PC-3 (cell line): ENCODE results near the gene PEPD. TPM values are rescaled to one million over a fixed set of nuclear protein-coding genes. Genes with fewer than 3 reads are reported as not detected.

ENCODE experiments used
- ATAC-seq: fragments of 200-7000 bp; cut with Tn5 transposase; 2 replicates; pipeline ENCODE4 v1.9.1; 2020; ENCODE audit warnings: mild to moderate bottlenecking, moderate library complexity
- BruUV-seq: library from RNA; stranded (reverse); fragments of 400-500 nt; replicated peaks from 2 replicates; lab custom pipeline; 2021; lab: Mats Ljungman, UMichigan
- CTCF ChIA-PET: fragments of 300-600 bp; sonication (Branson Sonifier 250); formaldehyde crosslinking; loops from one replicate; lab custom pipeline; 2022; ENCODE audit warnings: antibody characterized with exemption; lab: Charles Lee
- POLR2A ChIA-PET: fragments of 300-600 bp; sonication (Branson Sonifier 250); formaldehyde crosslinking; loops from one replicate; lab custom pipeline; 2022; ENCODE audit warnings: antibody characterized with exemption; ENCODE audit not compliant: unreplicated experiment; lab: Charles Lee
- DNase-seq: peaks from one replicate; pipeline ENCODE4 v3.0.0-alpha.2; 2015
- H2AFZ ChIP-seq: fragments of 300-600 bp; sonication (generic); 2 replicates; pipeline ENCODE4 v1.6.0; 2016; ENCODE audit warnings: antibody characterized with exemption, low read length
- H3F3A ChIP-seq: fragments of 300-600 bp; sonication (generic); one replicate; pipeline ENCODE4 v1.6.0; 2017; ENCODE audit warnings: antibody characterized with exemption, low read length, control low read depth, mild to moderate bottlenecking; ENCODE audit not compliant: unreplicated experiment
- H3K27ac ChIP-seq: fragments of 300-600 bp; sonication (generic); 2 replicates; pipeline ENCODE4 v1.5.1; 2016; ENCODE audit warnings: mild to moderate bottlenecking, low read length
- H3K27me3 ChIP-seq: fragments of 300-600 bp; sonication (generic); 2 replicates; pipeline ENCODE4 v1.6.1; 2016; ENCODE audit warnings: low read length, mixed read lengths
- H3K36me3 ChIP-seq: fragments of 300-600 bp; sonication (generic); 2 replicates; pipeline ENCODE4 v1.6.1; 2016; ENCODE audit warnings: low read depth, mixed run types, low read length, mixed read lengths
- H3K4me1 ChIP-seq: fragments of 300-600 bp; sonication (generic); 2 replicates; pipeline ENCODE4 v1.5.1; 2016; ENCODE audit warnings: low read length; ENCODE audit not compliant: insufficient read depth
- H3K4me2 ChIP-seq: fragments of 300-600 bp; sonication (generic); 2 replicates; pipeline ENCODE4 v1.6.0; 2016; ENCODE audit warnings: low read length
- H3K4me3 ChIP-seq: fragments of 300-600 bp; sonication (generic); 2 replicates; pipeline ENCODE4 v1.5.1; 2016; ENCODE audit warnings: mild to moderate bottlenecking, low read length, mixed read lengths
- H3K79me2 ChIP-seq: fragments of 300-600 bp; sonication (generic); 2 replicates; pipeline ENCODE4 v1.6.1; 2017; ENCODE audit warnings: low read length, mixed read lengths
- H3K9ac ChIP-seq: fragments of 300-600 bp; sonication (generic); 2 replicates; pipeline ENCODE4 v1.6.0; 2016; ENCODE audit warnings: mild to moderate bottlenecking, low read length
- H3K9me2 ChIP-seq: fragments of 300-600 bp; sonication (generic); replicated peaks from 2 replicates; pipeline ENCODE4 v1.6.1; 2016; ENCODE audit warnings: mixed run types, low read length, mixed read lengths
- H3K9me3 ChIP-seq: fragments of 300-600 bp; sonication (generic); 2 replicates; pipeline ENCODE4 v1.6.1; 2016; ENCODE audit warnings: low read length, mixed read lengths
- H4K20me1 ChIP-seq: fragments of 300-600 bp; sonication (generic); 2 replicates; pipeline ENCODE4 v1.6.1; 2016; ENCODE audit warnings: low read length, mixed read lengths
- EZH2 ChIP-seq: fragments of 300-600 bp; sonication (generic); IDR thresholded peaks from one replicate; pipeline ENCODE4 v1.6.1; 2017; ENCODE audit warnings: antibody characterized with exemption, mild to moderate bottlenecking, low read length; ENCODE audit not compliant: unreplicated experiment
- EZH2phosphoT487 ChIP-seq: fragments of 300-600 bp; sonication (generic); IDR thresholded peaks from 2 replicates; pipeline ENCODE4 v1.6.1; 2018; ENCODE audit warnings: mild to moderate bottlenecking, antibody characterized with exemption, low read length, borderline replicate concordance
- intact Hi-C: fragments of 100-400 bp; cut with micrococcal nuclease; formaldehyde crosslinking; loops from 2 replicates; pipeline ENCODE4 v1.9.0; 2023
- total RNA-seq: library from RNA; depleted of rRNA; stranded (reverse); fragments of >200 nt; gene quantifications from 2 replicates; pipeline ENCODE4 v1.2.3, GENCODE V29; 2014
- TF ChIP-seq, protein P1 (sequence below): fragments of 300-600 bp; sonication (generic); conservative IDR thresholded peaks from 2 replicates; pipeline ENCODE4 v1.5.1; 2017; ENCODE audit warnings: antibody characterized with exemption, low read depth, mild to moderate bottlenecking, low read length

Gene PEPD
- total RNA-seq, 1 experiment from 2014 or later = 53.4 TPM

DNA sequence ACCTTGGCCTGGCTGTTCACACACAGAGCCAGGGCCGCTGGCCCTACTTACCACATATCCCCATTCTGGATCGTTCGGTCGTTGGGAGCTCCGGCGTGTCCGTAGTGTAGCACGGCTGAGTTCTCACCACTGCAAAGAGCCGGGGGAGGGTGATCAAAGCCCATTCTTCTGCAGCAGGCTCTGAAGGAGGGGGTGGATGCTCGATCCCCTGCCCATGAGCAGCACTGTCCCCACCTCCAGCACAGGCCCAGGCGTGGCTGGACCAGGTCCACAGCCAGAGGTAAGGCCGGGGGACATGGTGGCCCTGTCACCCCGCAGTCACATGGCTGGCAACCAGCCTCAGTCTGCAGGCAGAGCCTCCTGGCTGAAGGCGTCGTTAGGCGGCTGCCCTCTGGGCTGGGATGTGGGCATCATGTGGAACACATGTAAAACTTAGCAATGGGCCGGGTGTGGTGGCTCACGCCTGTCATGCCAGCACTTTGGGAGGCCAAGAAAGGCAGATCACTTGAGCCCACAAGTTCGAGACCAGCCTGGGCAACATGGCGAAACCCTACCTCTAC lies 109.9 kb downstream of the PEPD start:
- POLR2A ChIA-PET = no interaction called here
- intact Hi-C loops = no loop called here

DNA sequence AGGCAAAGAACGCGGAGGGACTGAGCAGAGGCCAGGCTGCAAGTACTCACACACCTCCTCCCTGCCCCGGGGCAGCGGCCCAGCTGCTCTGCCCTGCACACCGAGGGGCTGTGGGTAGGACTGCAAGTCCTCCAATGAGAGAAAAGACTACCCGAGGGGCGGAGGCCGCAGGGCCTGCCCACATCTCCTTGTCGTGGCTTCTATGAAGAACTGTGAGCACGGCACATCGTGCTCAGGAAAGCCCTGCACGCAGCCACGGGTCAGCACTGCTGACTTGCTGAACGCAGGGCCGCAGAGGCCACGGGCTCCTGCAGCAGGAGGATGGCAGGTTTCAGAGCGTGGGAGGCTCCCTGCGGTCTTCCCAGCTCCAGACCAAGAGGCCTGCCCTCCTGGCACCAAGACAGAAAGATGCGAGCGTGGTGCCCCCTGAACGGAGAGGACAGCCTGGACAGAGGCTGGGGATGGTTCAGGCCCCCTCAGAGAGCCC lies 110.6 kb downstream of the PEPD start:
- CTCF ChIA-PET = no interaction called here
- no peak for ATAC-seq
- H3F3A ChIP-seq = no peaks in the 10 kb centered on the region

More for the DNA sequence above, 109.9 kb downstream of the PEPD start:
- Histone ChIP-seq H2AFZ (no peak overlapping the region), H3K9me3 (no peaks in the 10 kb centered on the region), H3K4me3 (no peak overlapping the region), H3K27ac (no peak overlapping the region), H3K79me2 (no peaks in the 10 kb centered on the region), H3F3A (no peaks in the 10 kb centered on the region), H4K20me1 (no peaks in the 10 kb centered on the region), H3K27me3 (no peaks in the 10 kb centered on the region), H3K36me3 (no peaks in the 10 kb centered on the region), H3K4me2 (no peak overlapping the region), H3K9ac (no peak overlapping the region), H3K9me2 (no peaks in the 10 kb centered on the region), H3K4me1 (peaks cover 4% of the 10 kb centered on the region; the same call in 1 of the 2 replicates)
- DNase-seq = no peak
- CTCF ChIA-PET = no interaction called here
- BruUV-seq = no TSS peak
- ATAC-seq = no peak
- TF ChIP-seq EZH2 (no peak), EZH2phosphoT487 (no peak)
- TF ChIP-seq, protein P1, sequence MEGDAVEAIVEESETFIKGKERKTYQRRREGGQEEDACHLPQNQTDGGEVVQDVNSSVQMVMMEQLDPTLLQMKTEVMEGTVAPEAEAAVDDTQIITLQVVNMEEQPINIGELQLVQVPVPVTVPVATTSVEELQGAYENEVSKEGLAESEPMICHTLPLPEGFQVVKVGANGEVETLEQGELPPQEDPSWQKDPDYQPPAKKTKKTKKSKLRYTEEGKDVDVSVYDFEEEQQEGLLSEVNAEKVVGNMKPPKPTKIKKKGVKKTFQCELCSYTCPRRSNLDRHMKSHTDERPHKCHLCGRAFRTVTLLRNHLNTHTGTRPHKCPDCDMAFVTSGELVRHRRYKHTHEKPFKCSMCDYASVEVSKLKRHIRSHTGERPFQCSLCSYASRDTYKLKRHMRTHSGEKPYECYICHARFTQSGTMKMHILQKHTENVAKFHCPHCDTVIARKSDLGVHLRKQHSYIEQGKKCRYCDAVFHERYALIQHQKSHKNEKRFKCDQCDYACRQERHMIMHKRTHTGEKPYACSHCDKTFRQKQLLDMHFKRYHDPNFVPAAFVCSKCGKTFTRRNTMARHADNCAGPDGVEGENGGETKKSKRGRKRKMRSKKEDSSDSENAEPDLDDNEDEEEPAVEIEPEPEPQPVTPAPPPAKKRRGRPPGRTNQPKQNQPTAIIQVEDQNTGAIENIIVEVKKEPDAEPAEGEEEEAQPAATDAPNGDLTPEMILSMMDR = no peak

More for the DNA sequence above, 110.6 kb downstream of the PEPD start:
- POLR2A ChIA-PET = no interaction called here
- Histone ChIP-seq H3K36me3 (no peaks in the 10 kb centered on the region), H3K9ac (no peak overlapping the region), H3K27ac (no peak overlapping the region), H3K4me2 (no peak overlapping the region), H3K79me2 (no peaks in the 10 kb centered on the region), H3K9me2 (no peaks in the 10 kb centered on the region), H3K4me3 (no peak overlapping the region), H4K20me1 (no peaks in the 10 kb centered on the region), H3K4me1 (no peaks in the 10 kb centered on the region), H3K27me3 (no peaks in the 10 kb centered on the region), H2AFZ (no peak overlapping the region), H3K9me3 (no peaks in the 10 kb centered on the region)
- DNase-seq = no peak
- intact Hi-C loops = no loop called here
- BruUV-seq = no TSS peak
- TF ChIP-seq EZH2 (no peak), EZH2phosphoT487 (no peak)
- TF ChIP-seq, protein P1 = no peak
